Neural cell (in vitro differentiated cells): ENCODE results near the gene KMT5C. TPM values are rescaled to one million over a fixed set of nuclear protein-coding genes. Genes with fewer than 3 reads are reported as not detected.

Source experiments
- H2AFZ ChIP-seq: fragments of 200-600, 300-800 bp; sonication (generic), shearing (Covaris generic); 2 replicates; pipeline ENCODE4 v1.6.0; 2014; ENCODE audit warnings: low read depth, mild to moderate bottlenecking, antibody characterized with exemption, low read length, moderate library complexity
- H3F3A ChIP-seq: fragments of 200-600 bp; shearing (Covaris generic); 2 replicates; pipeline ENCODE4 v1.6.1; 2016; ENCODE audit warnings: mild to moderate bottlenecking, moderate library complexity, mixed read lengths, antibody characterized with exemption, low read length; ENCODE audit not compliant: insufficient read depth, poor library complexity, severe bottlenecking
- H3K27ac ChIP-seq: fragments of 200-600, 300-800 bp; sonication (generic), shearing (Covaris generic); 2 replicates; pipeline ENCODE4 v1.5.1; 2014; ENCODE audit warnings: mild to moderate bottlenecking, low read length, moderate library complexity
- H3K27me3 ChIP-seq: fragments of 300-800, 200-600 bp; sonication (generic), shearing (Covaris generic); 2 replicates; pipeline ENCODE4 v1.6.0; 2014; ENCODE audit warnings: mild to moderate bottlenecking, low read depth, low read length, moderate library complexity; ENCODE audit not compliant: insufficient read depth
- H3K36me3 ChIP-seq: fragments of 300-800, 200-600 bp; sonication (generic), shearing (Covaris generic); 2 replicates; pipeline ENCODE4 v1.5.1; 2014; ENCODE audit warnings: mild to moderate bottlenecking, antibody characterized with exemption, low read length, moderate library complexity; ENCODE audit not compliant: insufficient read depth
- H3K4me2 ChIP-seq: fragments of 300-800, 200-600 bp; sonication (generic), shearing (Covaris generic); 2 replicates; pipeline ENCODE4 v1.6.0; 2014; ENCODE audit warnings: mild to moderate bottlenecking, low read length
- H3K4me3 ChIP-seq: fragments of 300-800, 200-600 bp; sonication (generic), shearing (Covaris generic); 2 replicates; pipeline ENCODE4 v1.5.1; 2014; ENCODE audit warnings: mild to moderate bottlenecking, low read length, moderate library complexity
- H3K79me2 ChIP-seq: fragments of 200-600 bp; shearing (Covaris generic); replicated peaks from 2 replicates; pipeline ENCODE4 v1.6.0; 2014; ENCODE audit warnings: mild to moderate bottlenecking, low read length, moderate library complexity; ENCODE audit not compliant: insufficient read depth
- H3K9ac ChIP-seq: fragments of 300-800, 200-600 bp; sonication (generic), shearing (Covaris generic); 2 replicates; pipeline ENCODE4 v1.6.1; 2016; ENCODE audit warnings: mild to moderate bottlenecking, low read length, mixed read lengths
- H3K9me2 ChIP-seq: fragments of 200-600 bp; shearing (Covaris generic); 2 replicates; pipeline ENCODE4 v1.6.1; 2016; ENCODE audit warnings: mild to moderate bottlenecking, low read length, mixed read lengths; ENCODE audit not compliant: insufficient read depth
- H3K9me3 ChIP-seq: fragments of 200-600, 300-800 bp; sonication (generic), shearing (Covaris generic); 2 replicates; pipeline ENCODE4 v1.6.1; 2016; ENCODE audit warnings: mild to moderate bottlenecking, mixed run types, low read length, moderate library complexity, mixed read lengths
- H4K20me1 ChIP-seq: fragments of 200-600 bp; shearing (Covaris generic); 2 replicates; pipeline ENCODE4 v1.6.1; 2016; ENCODE audit warnings: mild to moderate bottlenecking, mixed run types; ENCODE audit not compliant: insufficient read depth
- EP300 ChIP-seq: fragments of 450-650 bp; conservative IDR thresholded peaks from 2 replicates; pipeline ENCODE4 v1.6.1; 2014; ENCODE audit warnings: antibody characterized with exemption, mild to moderate bottlenecking, moderate library complexity; ENCODE audit not compliant: poor library complexity, severe bottlenecking
- EZH2 ChIP-seq: fragments of 200-600, 300-800 bp; shearing (Covaris generic), sonication (generic); IDR thresholded peaks from 2 replicates; pipeline ENCODE4 v1.6.1; 2014; ENCODE audit warnings: antibody characterized with exemption, low read length, borderline replicate concordance, mild to moderate bottlenecking; ENCODE audit not compliant: insufficient read depth, poor library complexity, severe bottlenecking
- MXI1 ChIP-seq: fragments of 450-650 bp; conservative IDR thresholded peaks from 2 replicates; pipeline ENCODE4 v1.6.1; 2014; ENCODE audit warnings: antibody characterized with exemption, mild to moderate bottlenecking; ENCODE audit not compliant: poor library complexity, severe bottlenecking
- POLR2AphosphoS5 ChIP-seq: IDR thresholded peaks from 2 replicates; pipeline ENCODE4 v1.6.1; 2012
- RAD21 ChIP-seq: fragments of 450-650 bp; conservative IDR thresholded peaks from 2 replicates; pipeline ENCODE4 v1.6.1; 2014; ENCODE audit warnings: antibody characterized with exemption, mild to moderate bottlenecking, moderate library complexity
- SMC3 ChIP-seq: fragments of 450-650 bp; conservative IDR thresholded peaks from 2 replicates; pipeline ENCODE4 v1.6.1; 2014; ENCODE audit warnings: antibody characterized with exemption, mild to moderate bottlenecking, moderate library complexity; ENCODE audit not compliant: poor library complexity
- TAF1 ChIP-seq: IDR thresholded peaks from 2 replicates; pipeline ENCODE4 v1.6.1; 2012; ENCODE audit warnings: low read depth
- polyA plus RNA-seq: library from polyadenylated mRNA; depleted of rRNA; stranded (reverse); fragments of >200 nt; gene quantifications from 2 replicates; pipeline ENCODE4 v1.2.3, GENCODE V29; 2014
- TF ChIP-seq, protein P1 (sequence below): fragments of 450-650 bp; IDR thresholded peaks from 2 replicates; pipeline ENCODE4 v1.5.1; 2014; ENCODE audit warnings: antibody characterized with exemption, mild to moderate bottlenecking, moderate library complexity; ENCODE audit not compliant: poor library complexity, severe bottlenecking
- TF ChIP-seq, protein P2 (sequence below): IDR thresholded peaks from 2 replicates; pipeline ENCODE4 v1.6.1; 2012; ENCODE audit warnings: borderline replicate concordance

KMT5C gene
- polyA plus RNA-seq, 1 donor from 2014 or later = 50.9 TPM

GRCh38 chr19:55345101-55345817 is 5.6 kb downstream of the KMT5C start:
- Histone ChIP-seq H3K27me3 (no peaks in the 10 kb centered on the region), H3K4me2 (no peak overlapping the region), H2AFZ (no peak overlapping the region), H3F3A (no peaks in the 10 kb centered on the region), H3K9me2 (no peaks in the 10 kb centered on the region), H3K36me3 (no peaks in the 10 kb centered on the region), H3K9ac (no peak overlapping the region), H4K20me1 (peaks cover 5% of the 10 kb centered on the region), H3K27ac (no peak overlapping the region), H3K4me3 (no peak overlapping the region), H3K79me2 (peaks cover 7% of the 10 kb centered on the region), H3K9me3 (no peaks in the 10 kb centered on the region)
- TF ChIP-seq MXI1 = no peak
- no peak for TF ChIP-seq SMC3
- TF ChIP-seq EZH2 = no peak
- no peak for TF ChIP-seq POLR2AphosphoS5
- TF ChIP-seq EP300 = no peak
- TF ChIP-seq, protein P1, sequence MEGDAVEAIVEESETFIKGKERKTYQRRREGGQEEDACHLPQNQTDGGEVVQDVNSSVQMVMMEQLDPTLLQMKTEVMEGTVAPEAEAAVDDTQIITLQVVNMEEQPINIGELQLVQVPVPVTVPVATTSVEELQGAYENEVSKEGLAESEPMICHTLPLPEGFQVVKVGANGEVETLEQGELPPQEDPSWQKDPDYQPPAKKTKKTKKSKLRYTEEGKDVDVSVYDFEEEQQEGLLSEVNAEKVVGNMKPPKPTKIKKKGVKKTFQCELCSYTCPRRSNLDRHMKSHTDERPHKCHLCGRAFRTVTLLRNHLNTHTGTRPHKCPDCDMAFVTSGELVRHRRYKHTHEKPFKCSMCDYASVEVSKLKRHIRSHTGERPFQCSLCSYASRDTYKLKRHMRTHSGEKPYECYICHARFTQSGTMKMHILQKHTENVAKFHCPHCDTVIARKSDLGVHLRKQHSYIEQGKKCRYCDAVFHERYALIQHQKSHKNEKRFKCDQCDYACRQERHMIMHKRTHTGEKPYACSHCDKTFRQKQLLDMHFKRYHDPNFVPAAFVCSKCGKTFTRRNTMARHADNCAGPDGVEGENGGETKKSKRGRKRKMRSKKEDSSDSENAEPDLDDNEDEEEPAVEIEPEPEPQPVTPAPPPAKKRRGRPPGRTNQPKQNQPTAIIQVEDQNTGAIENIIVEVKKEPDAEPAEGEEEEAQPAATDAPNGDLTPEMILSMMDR = no peak
- TF ChIP-seq, protein P2, sequence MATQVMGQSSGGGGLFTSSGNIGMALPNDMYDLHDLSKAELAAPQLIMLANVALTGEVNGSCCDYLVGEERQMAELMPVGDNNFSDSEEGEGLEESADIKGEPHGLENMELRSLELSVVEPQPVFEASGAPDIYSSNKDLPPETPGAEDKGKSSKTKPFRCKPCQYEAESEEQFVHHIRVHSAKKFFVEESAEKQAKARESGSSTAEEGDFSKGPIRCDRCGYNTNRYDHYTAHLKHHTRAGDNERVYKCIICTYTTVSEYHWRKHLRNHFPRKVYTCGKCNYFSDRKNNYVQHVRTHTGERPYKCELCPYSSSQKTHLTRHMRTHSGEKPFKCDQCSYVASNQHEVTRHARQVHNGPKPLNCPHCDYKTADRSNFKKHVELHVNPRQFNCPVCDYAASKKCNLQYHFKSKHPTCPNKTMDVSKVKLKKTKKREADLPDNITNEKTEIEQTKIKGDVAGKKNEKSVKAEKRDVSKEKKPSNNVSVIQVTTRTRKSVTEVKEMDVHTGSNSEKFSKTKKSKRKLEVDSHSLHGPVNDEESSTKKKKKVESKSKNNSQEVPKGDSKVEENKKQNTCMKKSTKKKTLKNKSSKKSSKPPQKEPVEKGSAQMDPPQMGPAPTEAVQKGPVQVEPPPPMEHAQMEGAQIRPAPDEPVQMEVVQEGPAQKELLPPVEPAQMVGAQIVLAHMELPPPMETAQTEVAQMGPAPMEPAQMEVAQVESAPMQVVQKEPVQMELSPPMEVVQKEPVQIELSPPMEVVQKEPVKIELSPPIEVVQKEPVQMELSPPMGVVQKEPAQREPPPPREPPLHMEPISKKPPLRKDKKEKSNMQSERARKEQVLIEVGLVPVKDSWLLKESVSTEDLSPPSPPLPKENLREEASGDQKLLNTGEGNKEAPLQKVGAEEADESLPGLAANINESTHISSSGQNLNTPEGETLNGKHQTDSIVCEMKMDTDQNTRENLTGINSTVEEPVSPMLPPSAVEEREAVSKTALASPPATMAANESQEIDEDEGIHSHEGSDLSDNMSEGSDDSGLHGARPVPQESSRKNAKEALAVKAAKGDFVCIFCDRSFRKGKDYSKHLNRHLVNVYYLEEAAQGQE = no peak
- no peak for TF ChIP-seq RAD21
- no peak for TF ChIP-seq TAF1

DNA sequence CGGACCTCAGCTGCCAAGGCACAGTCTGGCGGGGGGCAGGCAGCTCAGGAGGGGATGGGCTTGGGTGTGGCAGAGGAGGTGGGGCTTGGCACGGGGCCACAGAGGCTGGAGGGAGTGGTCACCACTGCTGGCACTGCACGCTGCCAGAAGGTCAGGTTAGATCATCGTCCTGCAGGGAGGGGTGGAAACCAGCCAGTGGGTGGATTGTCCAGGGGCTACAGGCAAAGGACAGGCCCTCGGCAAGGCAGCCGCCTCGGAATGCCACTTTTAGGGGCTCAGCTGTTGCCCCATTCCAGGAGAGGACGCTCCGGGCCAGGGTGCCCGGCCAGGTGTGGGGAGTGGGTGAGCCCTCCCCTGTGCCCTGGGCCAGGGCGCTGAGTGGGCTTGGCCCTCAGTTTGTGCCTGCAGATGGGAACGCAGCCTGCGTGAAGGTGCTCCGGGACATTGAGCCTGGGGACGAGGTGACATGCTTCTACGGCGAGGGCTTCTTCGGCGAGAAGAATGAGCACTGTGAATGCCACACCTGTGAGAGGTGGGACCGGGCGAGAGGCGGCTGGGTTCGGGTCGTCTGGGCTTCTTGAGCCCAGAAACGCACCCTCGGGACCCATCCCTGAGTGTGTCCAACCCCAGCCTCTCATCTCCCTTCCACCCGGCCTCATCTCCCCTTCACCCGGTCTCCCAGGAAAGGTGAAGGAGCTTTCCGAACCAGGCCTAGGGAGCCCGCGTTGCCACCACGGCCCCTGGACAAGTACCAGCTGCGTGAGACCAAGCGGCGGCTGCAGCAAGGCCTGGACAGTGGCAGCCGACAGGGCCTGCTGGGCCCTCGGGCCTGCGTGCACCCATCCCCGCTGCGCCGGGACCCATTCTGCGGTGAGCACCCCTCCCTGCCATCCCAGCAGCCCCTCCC is 6.4 kb downstream of the KMT5C start:
- Histone ChIP-seq H4K20me1 (peaks cover 5% of the 10 kb centered on the region), H2AFZ (no peak overlapping the region), H3K9me2 (no peaks in the 10 kb centered on the region), H3K9ac (no peak overlapping the region), H3K27me3 (no peaks in the 10 kb centered on the region), H3K4me3 (no peak overlapping the region), H3K36me3 (no peaks in the 10 kb centered on the region), H3K79me2 (no peaks in the 10 kb centered on the region), H3K9me3 (no peaks in the 10 kb centered on the region), H3K27ac (no peak overlapping the region), H3K4me2 (no peak overlapping the region), H3F3A (no peaks in the 10 kb centered on the region)
- TF ChIP-seq SMC3 = no peak
- no peak for TF ChIP-seq TAF1
- TF ChIP-seq EP300 = no peak
- TF ChIP-seq EZH2 = no peak
- TF ChIP-seq RAD21 = no peak
- TF ChIP-seq, protein P1 = no peak
- TF ChIP-seq POLR2AphosphoS5 = no peak
- TF ChIP-seq, protein P2 = no peak
